HG03025 (cell line): Measurements from ENCODE around the gene KRTAP10-3.

Experiments
- ATAC-seq: cut with Tn5 transposase; IDR thresholded peaks from one replicate; pipeline ENCODE4 v1.9.1; 2021; ENCODE audit warnings: mild to moderate bottlenecking, moderate library complexity; ENCODE audit not compliant: unreplicated experiment, low FRiP score

The KRTAP10-3 gene

DNA sequence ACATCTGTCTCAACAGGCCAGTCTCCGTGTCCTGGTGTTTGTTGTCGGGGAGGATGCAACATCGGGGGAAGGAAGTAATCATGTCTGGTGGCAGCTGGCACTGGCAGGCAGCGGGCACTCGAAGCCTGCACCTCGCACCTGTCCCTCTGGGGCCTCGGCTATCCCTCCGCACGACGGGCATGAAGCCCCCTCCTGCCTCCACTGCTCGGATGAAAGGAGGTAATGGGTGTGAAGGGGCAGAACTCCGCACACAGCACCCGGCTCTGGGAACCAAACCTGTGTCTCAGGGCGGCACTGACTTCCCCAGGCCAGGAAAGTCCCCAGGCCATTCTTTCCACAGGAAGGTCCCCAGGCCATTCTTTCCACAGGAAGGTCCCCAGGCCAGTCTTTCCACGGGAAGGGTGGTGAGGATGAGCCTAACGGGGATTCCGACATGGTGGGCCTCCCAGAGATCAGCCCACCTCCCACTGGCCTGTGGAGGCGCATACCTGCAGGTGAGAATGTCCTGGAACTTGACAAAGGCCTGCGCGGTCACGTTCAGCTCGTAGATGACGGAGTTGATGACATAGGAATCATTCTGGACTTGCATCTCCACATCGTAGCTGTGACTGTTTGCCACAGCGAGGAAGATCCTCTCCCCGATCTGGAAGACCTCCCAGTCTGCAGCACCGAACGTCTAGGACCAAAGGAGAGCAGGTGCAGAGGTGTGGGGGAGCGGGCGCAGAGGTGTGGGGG is 49.7 kb downstream of the KRTAP10-3 start:
- ATAC-seq: no peak

DNA sequence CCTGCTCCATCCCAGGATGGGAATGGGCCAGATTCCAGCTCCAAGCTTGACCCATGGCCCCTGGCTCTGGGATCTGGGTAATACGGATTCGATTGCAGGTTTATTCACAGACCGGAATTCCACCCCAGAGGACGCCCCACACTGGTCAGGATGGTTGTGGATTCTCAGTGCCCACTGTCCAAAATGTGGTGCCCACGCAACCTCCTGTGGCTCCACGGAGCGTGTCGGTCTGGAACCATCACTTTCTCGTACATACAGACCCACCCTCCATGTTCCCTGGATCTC is 50.2 kb downstream of the KRTAP10-3 start:
- ATAC-seq: no peak
